H1 (cell line): ENCODE data around the gene MYO1D. TPM values are rescaled to one million over a fixed set of nuclear protein-coding genes. Genes with fewer than 3 reads are reported as not detected.

Experiments
- CTCF ChIA-PET: fragments of 300-600 bp; sonication (Branson Sonifier 250); formaldehyde crosslinking; loops from one replicate; lab custom pipeline; 2021; ENCODE audit not compliant: partially characterized antibody; lab: Charles Lee
- POLR2A ChIA-PET: fragments of 300-600 bp; sonication (Branson Sonifier 250); formaldehyde crosslinking; loops from one replicate; lab custom pipeline; 2021; ENCODE audit warnings: inconsistent platforms; ENCODE audit not compliant: partially characterized antibody; lab: Charles Lee
- DNase-seq, 2 experiments: peaks; one replicate each; pipeline versions ENCODE4 v3.0.0 to v3.0.0-alpha.2; 2010 to 2022; ENCODE audit warnings: low spot score in 2 of 2, low read depth in 1 of 2, mixed read lengths in 1 of 2
- FAIRE-seq: peaks from 2 replicates; lab custom pipeline; 2011; peaks lifted over from hg19 to GRCh38; lab: Jason Lieb, UNC
- H2AFZ ChIP-seq: 2 replicates; pipeline ENCODE4 v1.8.1; 2012; ENCODE audit warnings: low read length, inconsistent platforms
- H2AK5ac ChIP-seq: 2 replicates; pipeline ENCODE4 v1.6.1; 2013; ENCODE audit warnings: low read depth, low read length
- H2BK120ac ChIP-seq: replicated peaks from 2 replicates; pipeline ENCODE3; 2013; ENCODE audit warnings: low read depth, low read length, inconsistent platforms
- H2BK12ac ChIP-seq: 2 replicates; pipeline ENCODE4 v1.6.1; 2013; ENCODE audit warnings: low read depth, low read length
- H2BK15ac ChIP-seq: 2 replicates; pipeline ENCODE4 v1.6.1; 2013; ENCODE audit warnings: low read length
- H2BK20ac ChIP-seq: 2 replicates; pipeline ENCODE4 v1.6.1; 2013; ENCODE audit warnings: low read length
- H2BK5ac ChIP-seq: 2 replicates; pipeline ENCODE4 v1.6.1; 2013; ENCODE audit warnings: low read depth, low read length
- H3K14ac ChIP-seq: 2 replicates; pipeline ENCODE4 v1.6.1; 2013; ENCODE audit warnings: inconsistent platforms; ENCODE audit not compliant: insufficient read length
- H3K18ac ChIP-seq: 2 replicates; pipeline ENCODE4 v1.6.1; 2013; ENCODE audit warnings: low read length; ENCODE audit errors: extremely low read depth
- H3K23ac ChIP-seq: 2 replicates; pipeline ENCODE4 v1.6.1; 2013; ENCODE audit warnings: inconsistent platforms; ENCODE audit not compliant: insufficient read length
- H3K23me2 ChIP-seq: 2 replicates; pipeline ENCODE4 v1.6.1; 2013; ENCODE audit warnings: low read depth, low read length
- H3K27ac ChIP-seq: 2 replicates; pipeline ENCODE4 v1.6.1; 2011; ENCODE audit warnings: low read depth, low read length, inconsistent platforms
- H3K27me3 ChIP-seq, 4 experiments: replicated peaks in 1 of 4; 1 replicate in 1 of 4; 2 replicates in 3 of 4; pipeline versions ENCODE4 v1.6.1 to v1.8.1; 2011 to 2013; ENCODE audit warnings: low read length in 3 of 4, mild to moderate bottlenecking in 3 of 4, inconsistent platforms in 2 of 4, mixed read lengths in 2 of 4, moderate library complexity in 1 of 4; ENCODE audit not compliant: control insufficient read depth in 3 of 4, insufficient read depth in 3 of 4; ENCODE audit errors: extremely low read depth in 1 of 4
- H3K36me3 ChIP-seq, 4 experiments: 2 replicates each; pipeline versions ENCODE4 v1.6.1 to v1.8.1; 2011 to 2013; ENCODE audit warnings: mild to moderate bottlenecking in 4 of 4, low read length in 3 of 4, moderate library complexity in 2 of 4, control low read depth in 1 of 4, inconsistent platforms in 1 of 4; ENCODE audit not compliant: insufficient read depth in 4 of 4, control insufficient read depth in 2 of 4
- H3K4ac ChIP-seq: replicated peaks from 2 replicates; pipeline ENCODE3; 2013; ENCODE audit warnings: low read length, low read depth, mixed read lengths, inconsistent platforms; ENCODE audit not compliant: insufficient read length
- H3K4me1 ChIP-seq, 4 experiments: replicated peaks in 1 of 4; 1 replicate in 1 of 4; 2 replicates in 3 of 4; pipeline versions ENCODE4 v1.6.1 to v1.8.1; 2011 to 2013; ENCODE audit warnings: low read length in 3 of 4, inconsistent platforms in 2 of 4, mixed read lengths in 1 of 4; ENCODE audit not compliant: insufficient read depth in 4 of 4, control insufficient read depth in 3 of 4
- H3K4me2 ChIP-seq, 2 experiments: 2 replicates each; pipeline versions ENCODE4 v1.6.1 to v1.8.1; 2011 to 2013; ENCODE audit warnings: low read depth in 2 of 2, low read length in 2 of 2, control low read depth in 1 of 2, inconsistent platforms in 1 of 2, mild to moderate bottlenecking in 1 of 2; ENCODE audit not compliant: insufficient read depth in 1 of 2
- H3K4me3 ChIP-seq, 4 experiments: fragments of 200-600, 300-600 bp in 1 of 4; sonication (generic), shearing (Covaris generic), sonication (Bioruptor Twin) in 1 of 4; 2 replicates each; pipeline versions ENCODE4 v1.5.1 to v1.8.1; 2011 to 2016; ENCODE audit warnings: low read length in 4 of 4, low read depth in 3 of 4, control low read depth in 2 of 4, inconsistent platforms in 2 of 4, mild to moderate bottlenecking in 2 of 4, mixed read lengths in 1 of 4, moderate library complexity in 1 of 4; ENCODE audit not compliant: insufficient read depth in 2 of 4; ENCODE audit errors: extremely low read depth in 1 of 4
- H3K56ac ChIP-seq: replicated peaks from 2 replicates; pipeline ENCODE3; 2013; ENCODE audit warnings: low read depth, mild to moderate bottlenecking, mixed read lengths, low read length, inconsistent platforms; ENCODE audit not compliant: insufficient read length
- H3K79me1 ChIP-seq: 2 replicates; pipeline ENCODE4 v1.6.1; 2013; ENCODE audit warnings: low read depth, low read length, control low read depth
- H3K79me2 ChIP-seq, 2 experiments: 2 replicates each; pipeline versions ENCODE4 v1.6.1 to v1.8.1; 2012 to 2013; ENCODE audit warnings: low read length in 2 of 2, mild to moderate bottlenecking in 2 of 2, inconsistent platforms in 1 of 2; ENCODE audit not compliant: insufficient read depth in 2 of 2, control insufficient read depth in 1 of 2
- H3K9ac ChIP-seq, 4 experiments: replicated peaks in 1 of 4; 1 replicate in 1 of 4; 2 replicates in 3 of 4; pipeline versions ENCODE4 v1.6.1 to v1.8.1; 2011 to 2013; ENCODE audit warnings: low read depth in 3 of 4, low read length in 3 of 4, control low read depth in 2 of 4, mild to moderate bottlenecking in 2 of 4, moderate library complexity in 2 of 4, inconsistent platforms in 1 of 4; ENCODE audit errors: extremely low read depth in 1 of 4
- H3K9me3 ChIP-seq, 2 experiments: 2 replicates each; pipeline versions ENCODE4 v1.6.1 to v1.8.1; 2012 to 2013; ENCODE audit warnings: mild to moderate bottlenecking in 2 of 2, moderate library complexity in 2 of 2, control low read depth in 1 of 2, inconsistent platforms in 1 of 2, low read depth in 1 of 2, low read length in 1 of 2, mixed read lengths in 1 of 2; ENCODE audit not compliant: insufficient read depth in 2 of 2
- H4K20me1 ChIP-seq, 2 experiments: replicated peaks in 1 of 2; 2 replicates each; pipeline versions ENCODE3 to v1.8.1; 2011 to 2013; ENCODE audit warnings: inconsistent platforms in 2 of 2, low read length in 2 of 2, mild to moderate bottlenecking in 1 of 2; ENCODE audit not compliant: insufficient read depth in 2 of 2, control insufficient read depth in 1 of 2
- H4K5ac ChIP-seq: 2 replicates; pipeline ENCODE4 v1.6.1; 2013; ENCODE audit warnings: low read length, low read depth, mixed read lengths, inconsistent platforms; ENCODE audit not compliant: insufficient read length
- H4K8ac ChIP-seq: 2 replicates; pipeline ENCODE4 v1.8.0; 2013; ENCODE audit warnings: mild to moderate bottlenecking, moderate library complexity, low read length, inconsistent platforms; ENCODE audit not compliant: insufficient read depth; ENCODE audit errors: extremely low read depth
- H4K91ac ChIP-seq: replicated peaks from 2 replicates; pipeline ENCODE3; 2013; ENCODE audit warnings: low read length, mixed read lengths, inconsistent platforms; ENCODE audit not compliant: insufficient read length
- CBX8 ChIP-seq: fragments of 300-800, 300-1000 bp; sonication (generic); IDR thresholded peaks from 2 replicates; pipeline ENCODE4 v1.7.1; 2016; ENCODE audit warnings: low read depth, low read length, borderline replicate concordance
- GTF2F1 ChIP-seq: IDR thresholded peaks from 2 replicates; pipeline ENCODE4 v1.6.1; 2012; ENCODE audit warnings: low read depth, low read length, improper control_type of control experiment, borderline replicate concordance
- HDAC2 ChIP-seq, 2 experiments: fragments of 300-600 bp in 1 of 2; sonication (generic) in 1 of 2; IDR thresholded peaks; 2 replicates each; pipeline ENCODE4 v1.6.1; 2011 to 2012; ENCODE audit warnings: low read depth in 2 of 2, low read length in 2 of 2, mild to moderate bottlenecking in 2 of 2, moderate library complexity in 2 of 2, borderline replicate concordance in 1 of 2, inconsistent platforms in 1 of 2
- POLR2AphosphoS5 ChIP-seq: IDR thresholded peaks from 2 replicates; pipeline ENCODE4 v1.6.1; 2011; ENCODE audit warnings: low read depth, low read length
- WGBS, 2 experiments: shearing (Covaris generic) in 1 of 2; methylation state at CpG; one replicate each; pipeline versions ENCODE4 v1.1.6 to v1.1.7; 2013 to 2015; ENCODE audit warnings: low lambda C conversion rate in 2 of 2, mixed read lengths in 2 of 2, inconsistent platforms in 1 of 2, low coverage in 1 of 2, missing lambda C conversion rate in 1 of 2; ENCODE audit not compliant: insufficient replicate concordance in 2 of 2, insufficient coverage in 1 of 2, insufficient read length in 1 of 2; ENCODE audit errors: extremely low coverage in 1 of 2, missing lambda C conversion rate in 1 of 2; 5-methylcytosine and 5-hydroxymethylcytosine counted together
- polyA plus RNA-seq, 7 experiments: library from polyadenylated mRNA; depleted of rRNA in 3 of 7; stranded (reverse) in 5 of 7; unstranded in 2 of 7; fragments of >200 nt in 5 of 7; fragments of 200-250 nt in 2 of 7; gene quantifications; 1 replicate in 5 of 7; 2 replicates in 1 of 7; 4 replicates in 1 of 7; pipeline versions ENCODE4 v1.2.1 to v1.2.3, GENCODE V29; 2011 to 2013; ENCODE audit warnings: missing spikeins in 2 of 7, mixed read lengths in 2 of 7
- total RNA-seq: library from RNA; stranded (reverse); fragmentation: NEBNext Ultra II Directional; extraction: Animal tissue kit (Norgen Biotek cat#: 25700); gene quantifications from 2 replicates; pipeline ENCODE4 v1.2.1, GENCODE V29; 2021
- TF ChIP-seq, protein P1 (sequence below): IDR thresholded peaks from 2 replicates; pipeline ENCODE4 v1.6.1; 2012; ENCODE audit warnings: low read length, inconsistent platforms

MYO1D gene
- total and polyA plus RNA-seq, 2 of the 8 experiments (the other 6 are each of a cell fraction or from before 2014, with no cell fraction given) = 6.5 to 25.4 TPM

DNA sequence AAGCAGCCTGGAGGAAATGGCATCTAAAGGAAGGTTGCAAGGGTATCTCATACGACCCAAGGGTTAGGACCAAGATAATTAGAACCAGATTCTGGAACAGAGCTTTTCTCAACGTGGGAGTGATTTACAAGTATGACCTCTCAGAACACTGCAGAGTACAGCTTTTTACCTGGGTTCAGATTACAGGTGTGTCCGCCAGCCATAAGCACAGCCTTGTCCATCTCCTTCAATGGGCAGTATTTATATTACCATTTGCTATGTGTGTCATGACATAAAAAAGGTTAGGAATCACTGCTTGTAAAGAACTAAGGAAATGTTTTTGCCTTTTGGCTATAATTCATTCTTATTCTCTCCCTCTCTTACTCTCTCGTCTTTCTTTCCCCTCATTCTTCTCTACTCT is 36.7 kb downstream of the MYO1D start:
- Histone ChIP-seq H3K4ac (no peak overlapping the region), H3K27me3 (no peaks in the 10 kb centered on the region), H2BK120ac (no peak overlapping the region), H4K91ac (no peak overlapping the region), H3K23ac (no peak overlapping the region), H3K23me2 (no peaks in the 10 kb centered on the region), H3K4me1 (0 out of 7 replicates have a peak, but pooled peaks cover 0 to 2% (median 0%) of the 10 kb centered on the region in 4 experiments), H3K9ac (no peak overlapping the region), H3K27ac (no peak overlapping the region), H4K8ac (no peak overlapping the region), H4K5ac (no peak overlapping the region), H3K14ac (no peak overlapping the region), H3K56ac (no peak overlapping the region), H2BK5ac (no peak overlapping the region), H2BK12ac (no peak overlapping the region), H2BK20ac (no peak overlapping the region), H2BK15ac (no peak overlapping the region), H3K4me3 (no peak overlapping the region), H3K9me3 (no peaks in the 10 kb centered on the region), H2AFZ (no peak overlapping the region), H3K4me2 (no peak overlapping the region), H3K18ac (no peak overlapping the region), H4K20me1 (no peaks in the 10 kb centered on the region), H3K79me1 (no peaks in the 10 kb centered on the region), H2AK5ac (no peak overlapping the region), H3K79me2 (no peaks in the 10 kb centered on the region; a peak in 1 of 4 replicates), H3K36me3 (no peaks in the 10 kb centered on the region)
- ChIA-PET CTCF (interaction anchor here (1.4 kb wide), 2 partner anchors 12 to 37 kb away, joined by 3 read pairs; partner anchors contain the start of gene MYO1D), POLR2A (no interaction called here)
- DNase-seq = no peak
- no peak for TF ChIP-seq POLR2AphosphoS5
- TF ChIP-seq, protein P1, sequence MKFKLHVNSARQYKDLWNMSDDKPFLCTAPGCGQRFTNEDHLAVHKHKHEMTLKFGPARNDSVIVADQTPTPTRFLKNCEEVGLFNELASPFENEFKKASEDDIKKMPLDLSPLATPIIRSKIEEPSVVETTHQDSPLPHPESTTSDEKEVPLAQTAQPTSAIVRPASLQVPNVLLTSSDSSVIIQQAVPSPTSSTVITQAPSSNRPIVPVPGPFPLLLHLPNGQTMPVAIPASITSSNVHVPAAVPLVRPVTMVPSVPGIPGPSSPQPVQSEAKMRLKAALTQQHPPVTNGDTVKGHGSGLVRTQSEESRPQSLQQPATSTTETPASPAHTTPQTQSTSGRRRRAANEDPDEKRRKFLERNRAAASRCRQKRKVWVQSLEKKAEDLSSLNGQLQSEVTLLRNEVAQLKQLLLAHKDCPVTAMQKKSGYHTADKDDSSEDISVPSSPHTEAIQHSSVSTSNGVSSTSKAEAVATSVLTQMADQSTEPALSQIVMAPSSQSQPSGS = no peak
- no peak for TF ChIP-seq HDAC2 (IDR thresholded peaks at IDR 0.05; ENCODE audit: borderline replicate concordance in 1 of 2, low read depth in 2 of 2, low read length in 2 of 2)
- no peak for TF ChIP-seq CBX8
- no peak for TF ChIP-seq GTF2F1
- WGBS, 2 experiments = 91 to 100% methylated on average over 1 to 4 of the region's 4 CpGs
- FAIRE-seq = no peak
